ENCODE measurements around the gene BBS12.

Gene BBS12

GRCh38 chr4:122739174-122739573, 6.7 kb downstream of the BBS12 start:
- Histone ChIP-seq H3K27ac (ENCODE audit: low read depth, low read length) (no peak overlapping the region), H3K36me3 (ENCODE audit: low read length) (no peaks in the 10 kb centered on the region), H3K27me3 (ENCODE audit: low read length) (no peaks in the 10 kb centered on the region), H3K9me3 (ENCODE audit: insufficient read depth, low read length) (no peaks in the 10 kb centered on the region), H3K9me2 (replicated peaks; ENCODE audit: insufficient read depth, low read length) (no peaks in the 10 kb centered on the region), H4K20me1 (ENCODE audit: low read depth, low read length) (no peaks in the 10 kb centered on the region), H3K4me2 (ENCODE audit: low read depth, low read length, poor library complexity, severe bottlenecking) (no peak overlapping the region), H3K79me2 (ENCODE audit: insufficient read depth, low read length) (no peaks in the 10 kb centered on the region), H3K9ac (ENCODE audit: low read length) (no peak overlapping the region), H2AFZ (ENCODE audit: low read depth, low read length, severe bottlenecking) (no peak overlapping the region), H3K4me3 (ENCODE audit: insufficient read depth, low read length, poor library complexity, severe bottlenecking) (no peak overlapping the region), H3F3A (ENCODE audit: insufficient read depth) (no peaks in the 10 kb centered on the region)
- TF ChIP-seq CTCF (IDR thresholded peaks at IDR 0.05; ENCODE audit: insufficient read depth, low read length, poor library complexity, severe bottlenecking) (no peak), EZH2phosphoT487 (conservative IDR thresholded peaks at IDR 0.05; ENCODE audit: low read length) (no peak)

- Histone ChIP-seq H3K79me2 (ENCODE audit: insufficient read depth, low read length) (no peaks in the 10 kb centered on the region), H3K9ac (ENCODE audit: low read length) (no peak overlapping the region), H3K4me2 (ENCODE audit: low read depth, low read length, poor library complexity, severe bottlenecking) (no peak overlapping the region), H3K9me3 (ENCODE audit: insufficient read depth, low read length) (no peaks in the 10 kb centered on the region), H3K27ac (ENCODE audit: low read depth, low read length) (no peak overlapping the region), H3K4me3 (ENCODE audit: insufficient read depth, low read length, poor library complexity, severe bottlenecking) (no peak overlapping the region), H3K36me3 (ENCODE audit: low read length) (no peaks in the 10 kb centered on the region), H3K9me2 (replicated peaks; ENCODE audit: insufficient read depth, low read length) (no peaks in the 10 kb centered on the region), H3K27me3 (ENCODE audit: low read length) (no peaks in the 10 kb centered on the region), H4K20me1 (ENCODE audit: low read depth, low read length) (no peaks in the 10 kb centered on the region), H2AFZ (ENCODE audit: low read depth, low read length, severe bottlenecking) (no peak overlapping the region), H3F3A (ENCODE audit: insufficient read depth) (no peaks in the 10 kb centered on the region)
- TF ChIP-seq CTCF (IDR thresholded peaks at IDR 0.05; ENCODE audit: insufficient read depth, low read length, poor library complexity, severe bottlenecking) (no peak), EZH2phosphoT487 (conservative IDR thresholded peaks at IDR 0.05; ENCODE audit: low read length) (no peak)
Observed at GRCh38 chr4:122742933-122743829, 10.7 kb downstream of the BBS12 start.

- Histone ChIP-seq H3K27ac (ENCODE audit: low read depth, low read length) (no peak overlapping the region), H3K9me2 (replicated peaks; ENCODE audit: insufficient read depth, low read length) (no peaks in the 10 kb centered on the region), H3F3A (ENCODE audit: insufficient read depth) (no peaks in the 10 kb centered on the region), H3K9ac (ENCODE audit: low read length) (no peak overlapping the region), H3K27me3 (ENCODE audit: low read length) (no peaks in the 10 kb centered on the region), H3K79me2 (ENCODE audit: insufficient read depth, low read length) (no peaks in the 10 kb centered on the region), H4K20me1 (ENCODE audit: low read depth, low read length) (no peaks in the 10 kb centered on the region), H3K36me3 (ENCODE audit: low read length) (no peaks in the 10 kb centered on the region), H2AFZ (ENCODE audit: low read depth, low read length, severe bottlenecking) (no peak overlapping the region), H3K4me2 (ENCODE audit: low read depth, low read length, poor library complexity, severe bottlenecking) (no peak overlapping the region), H3K4me3 (ENCODE audit: insufficient read depth, low read length, poor library complexity, severe bottlenecking) (no peak overlapping the region), H3K9me3 (ENCODE audit: insufficient read depth, low read length) (no peaks in the 10 kb centered on the region)
- TF ChIP-seq CTCF (IDR thresholded peaks at IDR 0.05; ENCODE audit: insufficient read depth, low read length, poor library complexity, severe bottlenecking) (no peak), EZH2phosphoT487 (conservative IDR thresholded peaks at IDR 0.05; ENCODE audit: low read length) (no peak)
Observed at GRCh38 chr4:122744229-122744628, 11.7 kb downstream of the BBS12 start.

Data from SU-DHL-6 (cell line).